ENCODE data around the gene MCTP1. TPM values are rescaled to one million over a fixed set of nuclear protein-coding genes. Genes with fewer than 3 reads are reported as not detected.

MCTP1 gene
- total RNA-seq, 2 experiments from 2014 or later, result not detected

- CTCF ChIA-PET (ENCODE audit: unreplicated experiment), result no interaction called here
- H2AFZ ChIP-seq (ENCODE audit: low read length), result no peak overlapping the region
- TF ChIP-seq CTCF (conservative IDR thresholded peaks at IDR 0.05; ENCODE audit: low read length), result no peak
- TF ChIP-seq EZH2phosphoT487 (IDR thresholded peaks at IDR 0.05; ENCODE audit: borderline replicate concordance, low read depth, low read length), result no peak
- H3K79me2 ChIP-seq (ENCODE audit: insufficient read depth, low read depth, low read length), result no peaks in the 10 kb centered on the region
- BruUV-seq (replicated peaks), result no TSS peak
- H4K20me1 ChIP-seq (ENCODE audit: insufficient read depth, low read length), result no peaks in the 10 kb centered on the region
- no peak for DNase-seq (ENCODE audit: low spot score)
- H3K4me3 ChIP-seq (ENCODE audit: low read depth, low read length, poor library complexity, severe bottlenecking), result no peak overlapping the region
- no peaks in the 10 kb centered on the region for H3K36me3 ChIP-seq (ENCODE audit: insufficient read depth, low read length)
- POLR2A ChIA-PET, result interaction anchor here (0.9 kb wide), 1 partner anchor 84 kb away, joined by 3 read pairs; no protein-coding TSS in a partner anchor
- intact Hi-C loops (cut with micrococcal nuclease; ENCODE audit: unreplicated experiment), result no loop called here
- H3K27ac ChIP-seq (ENCODE audit: low read depth, low read length, poor library complexity, severe bottlenecking), result no peak overlapping the region
- H3K9me2 ChIP-seq (ENCODE audit: insufficient read depth, low read length), result no peaks in the 10 kb centered on the region
- no peaks in the 10 kb centered on the region for H3K4me1 ChIP-seq (ENCODE audit: insufficient read depth, low read length, poor library complexity, severe bottlenecking)
- H3K4me2 ChIP-seq (ENCODE audit: low read length), result no peak overlapping the region
- no peaks in the 10 kb centered on the region for H3K9me3 ChIP-seq (ENCODE audit: low read length)
These were observed 93.6 kb downstream of the MCTP1 start for GRCh38 chr5:95191330-95191729.

- Histone ChIP-seq H4K20me1 (ENCODE audit: insufficient read depth, low read length) (no peaks in the 10 kb centered on the region), H2AFZ (ENCODE audit: low read length) (no peak overlapping the region), H3K79me2 (ENCODE audit: insufficient read depth, low read depth, low read length) (no peaks in the 10 kb centered on the region), H3K4me3 (ENCODE audit: low read depth, low read length, poor library complexity, severe bottlenecking) (no peak overlapping the region), H3K4me1 (ENCODE audit: insufficient read depth, low read length, poor library complexity, severe bottlenecking) (no peaks in the 10 kb centered on the region), H3K27ac (ENCODE audit: low read depth, low read length, poor library complexity, severe bottlenecking) (no peak overlapping the region), H3K9me3 (ENCODE audit: low read length) (no peaks in the 10 kb centered on the region), H3K36me3 (ENCODE audit: insufficient read depth, low read length) (no peaks in the 10 kb centered on the region), H3K9me2 (ENCODE audit: insufficient read depth, low read length) (no peaks in the 10 kb centered on the region), H3K4me2 (ENCODE audit: low read length) (no peak overlapping the region)
- POLR2A ChIA-PET, result no interaction called here
- BruUV-seq (replicated peaks), result no TSS peak
- TF ChIP-seq EZH2phosphoT487 (IDR thresholded peaks at IDR 0.05; ENCODE audit: borderline replicate concordance, low read depth, low read length) (no peak), CTCF (conservative IDR thresholded peaks at IDR 0.05; ENCODE audit: low read length) (no peak)
- no peak for DNase-seq (ENCODE audit: low spot score)
- CTCF ChIA-PET (ENCODE audit: unreplicated experiment), result no interaction called here
- intact Hi-C loops (cut with micrococcal nuclease; ENCODE audit: unreplicated experiment), result no loop called here
These were observed 100.0 kb downstream of the MCTP1 start for GRCh38 chr5:95184924-95185323.

- H2AFZ ChIP-seq (ENCODE audit: low read length), result no peak overlapping the region
- H4K20me1 ChIP-seq (ENCODE audit: insufficient read depth, low read length), result no peaks in the 10 kb centered on the region
- BruUV-seq (replicated peaks), result no TSS peak
- H3K9me3 ChIP-seq (ENCODE audit: low read length), result no peaks in the 10 kb centered on the region
- no peak overlapping the region for H3K4me3 ChIP-seq (ENCODE audit: low read depth, low read length, poor library complexity, severe bottlenecking)
- H3K4me2 ChIP-seq (ENCODE audit: low read length), result no peak overlapping the region
- DNase-seq (ENCODE audit: low spot score), result no peak
- no peak for TF ChIP-seq CTCF (conservative IDR thresholded peaks at IDR 0.05; ENCODE audit: low read length)
- no peak for TF ChIP-seq EZH2phosphoT487 (IDR thresholded peaks at IDR 0.05; ENCODE audit: borderline replicate concordance, low read depth, low read length)
- no peaks in the 10 kb centered on the region for H3K79me2 ChIP-seq (ENCODE audit: insufficient read depth, low read depth, low read length)
- ChIA-PET CTCF (ENCODE audit: unreplicated experiment) (no interaction called here), POLR2A (no interaction called here)
- no peaks in the 10 kb centered on the region for H3K9me2 ChIP-seq (ENCODE audit: insufficient read depth, low read length)
- H3K27ac ChIP-seq (ENCODE audit: low read depth, low read length, poor library complexity, severe bottlenecking), result no peak overlapping the region
- intact Hi-C loops (cut with micrococcal nuclease; ENCODE audit: unreplicated experiment), result no loop called here
- no peaks in the 10 kb centered on the region for H3K36me3 ChIP-seq (ENCODE audit: insufficient read depth, low read length)
- H3K4me1 ChIP-seq (ENCODE audit: insufficient read depth, low read length, poor library complexity, severe bottlenecking), result peaks cover 7% of the 10 kb centered on the region
These were observed 103.2 kb downstream of the MCTP1 start for GRCh38 chr5:95181644-95182043.
